Keratinocyte (primary cell): ENCODE data around the gene CDH13. TPM values are rescaled to one million over a fixed set of nuclear protein-coding genes. Genes with fewer than 3 reads are reported as not detected.

ENCODE experiments used
- DNase-seq: peaks from one replicate; pipeline ENCODE4 v3.0.0-alpha.2; 2011; ENCODE audit warnings: low read depth, missing footprints, low spot score
- FAIRE-seq: peaks from 2 replicates; lab custom pipeline; 2011; peaks lifted over from hg19 to GRCh38; lab: Jason Lieb, UNC
- H2AFZ ChIP-seq: 2 replicates; pipeline ENCODE4 v1.6.0; 2012; ENCODE audit warnings: low read length, control low read depth, inconsistent platforms; ENCODE audit not compliant: control insufficient read depth
- H3K27ac ChIP-seq: 2 replicates; pipeline ENCODE4 v1.5.1; 2011; ENCODE audit warnings: low read length; ENCODE audit not compliant: control insufficient read depth, insufficient read depth
- H3K27me3 ChIP-seq: 3 replicates; pipeline ENCODE4 v1.6.0; 2011; ENCODE audit warnings: low read length; ENCODE audit not compliant: control insufficient read depth, insufficient read depth; ENCODE audit errors: extremely low read depth
- H3K36me3 ChIP-seq, 2 experiments: 2 replicates in 1 of 2; 3 replicates in 1 of 2; pipeline ENCODE4 v1.5.1; 2011; ENCODE audit warnings: low read length in 2 of 2, mild to moderate bottlenecking in 1 of 2; ENCODE audit not compliant: control insufficient read depth in 2 of 2, insufficient read depth in 2 of 2; ENCODE audit errors: extremely low read depth in 1 of 2
- H3K4me1 ChIP-seq: 3 replicates; pipeline ENCODE4 v1.5.1; 2011; ENCODE audit warnings: low read length; ENCODE audit not compliant: control insufficient read depth, insufficient read depth; ENCODE audit errors: extremely low read depth
- H3K4me2 ChIP-seq: 3 replicates; pipeline ENCODE4 v1.6.0; 2011; ENCODE audit warnings: low read depth, low read length; ENCODE audit not compliant: control insufficient read depth, insufficient read depth; ENCODE audit errors: extremely low read depth
- H3K4me3 ChIP-seq, 3 experiments: fragments of 200-600 bp in 1 of 3; sonication (generic) in 1 of 3; 2 replicates in 2 of 3; 3 replicates in 1 of 3; pipeline ENCODE4 v1.5.1; 2011 to 2016; ENCODE audit warnings: low read length in 3 of 3, mild to moderate bottlenecking in 3 of 3, control low read depth in 2 of 3, inconsistent platforms in 1 of 3, low read depth in 1 of 3, mixed read lengths in 1 of 3, mixed run types in 1 of 3, moderate library complexity in 1 of 3; ENCODE audit not compliant: control insufficient read depth in 2 of 3, insufficient read depth in 2 of 3; ENCODE audit errors: extremely low read depth in 1 of 3
- H3K79me2 ChIP-seq: 2 replicates; pipeline ENCODE4 v1.6.0; 2012; ENCODE audit warnings: low read length; ENCODE audit not compliant: control insufficient read depth, insufficient read depth
- H3K9ac ChIP-seq: 3 replicates; pipeline ENCODE4 v1.6.0; 2011; ENCODE audit warnings: low read length; ENCODE audit not compliant: control insufficient read depth, insufficient read depth; ENCODE audit errors: extremely low read depth
- H3K9me1 ChIP-seq: 3 replicates; pipeline ENCODE4 v1.6.0; 2011; ENCODE audit warnings: low read length; ENCODE audit not compliant: control insufficient read depth, insufficient read depth; ENCODE audit errors: extremely low read depth
- H3K9me3 ChIP-seq: 2 replicates; pipeline ENCODE4 v1.5.1; 2012; ENCODE audit warnings: low read depth, low read length; ENCODE audit not compliant: control insufficient read depth
- H4K20me1 ChIP-seq: 3 replicates; pipeline ENCODE4 v1.6.0; 2011; ENCODE audit warnings: low read length; ENCODE audit not compliant: control insufficient read depth, insufficient read depth; ENCODE audit errors: extremely low read depth
- CTCF ChIP-seq, 3 experiments: IDR thresholded peaks in 1 of 3; conservative IDR thresholded peaks in 1 of 3; optimal IDR thresholded peaks in 1 of 3; 2 replicates in 2 of 3; 3 replicates in 1 of 3; pipeline versions ENCODE3 to v1.5.1; 2011; ENCODE audit warnings: low read length in 3 of 3, mild to moderate bottlenecking in 3 of 3, moderate library complexity in 2 of 3, control low read depth in 1 of 3, inconsistent platforms in 1 of 3; ENCODE audit not compliant: insufficient read depth in 2 of 3; ENCODE audit errors: extremely low read depth in 1 of 3
- EZH2 ChIP-seq: IDR thresholded peaks from one replicate; pipeline ENCODE4 v1.6.1; 2012; ENCODE audit warnings: inconsistent platforms, mild to moderate bottlenecking, low read length, moderate library complexity
- dilution Hi-C: fragments of 300-500 bp; cut with MboI; formaldehyde crosslinking; loops from one replicate; pipeline ENCODE4 v1.7.0; 2020; ENCODE audit warnings: low sequenced_read_pairs; ENCODE audit not compliant: extremely low pct_ligation_motif_present
- polyA plus RNA-seq, 5 experiments: library from polyadenylated mRNA; depleted of rRNA in 3 of 5; stranded (reverse) in 3 of 5; stranded (forward) in 1 of 5; unstranded in 1 of 5; fragments of >200 nt; gene quantifications; 1 replicate in 1 of 5; 2 replicates in 3 of 5; 3 replicates in 1 of 5; pipeline versions ENCODE4 v1.2.1 to v1.2.3, GENCODE V29; 2011 to 2012; ENCODE audit warnings: missing spikeins in 2 of 5, low read depth in 1 of 5, low replicate concordance in 1 of 5

The CDH13 gene
- polyA plus RNA-seq, 1 donor (not counting 4 experiments of a cell fraction or from before 2014, with no cell fraction given), result 111 TPM

DNA sequence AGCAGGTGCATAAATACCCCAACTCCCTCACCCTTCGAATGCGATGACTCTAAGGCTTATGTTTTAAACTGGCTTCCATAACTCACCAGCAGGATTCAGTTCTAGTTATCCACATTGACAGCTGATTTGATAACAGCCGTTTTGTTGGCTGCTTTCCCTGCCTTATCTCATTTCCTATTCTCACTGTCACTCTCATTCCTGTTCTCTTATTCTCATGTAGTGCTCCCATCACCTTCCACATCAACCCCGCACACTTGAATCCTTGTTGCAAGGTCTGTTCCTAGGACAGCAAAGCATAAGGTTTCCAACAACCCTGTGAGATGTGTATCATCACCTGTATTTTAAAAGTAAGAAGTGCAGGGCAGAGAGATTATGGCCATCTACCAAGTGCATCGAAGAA is 344.4 kb downstream of the CDH13 start:
- H2AFZ ChIP-seq, result no peak overlapping the region
- no peaks in the 10 kb centered on the region for H3K9me1 ChIP-seq
- H3K9ac ChIP-seq, result no peak overlapping the region
- peaks cover 2% of the 10 kb centered on the region for H3K79me2 ChIP-seq
- no peak overlapping the region for H3K4me2 ChIP-seq
- no peaks in the 10 kb centered on the region for H3K27me3 ChIP-seq
- no peaks in the 10 kb centered on the region for H4K20me1 ChIP-seq
- dilution Hi-C loops, result no loop called here
- H3K27ac ChIP-seq, result no peak overlapping the region
- H3K36me3 ChIP-seq, result peaks cover 0 to 1% of the 10 kb centered on the region in 2 experiments
- DNase-seq, result no peak
- FAIRE-seq, result no peak
- no peaks in the 10 kb centered on the region for H3K9me3 ChIP-seq
- no peak for TF ChIP-seq EZH2
- TF ChIP-seq CTCF (optimal IDR thresholded peaks at IDR 0.05 in 1 of 3, IDR thresholded peaks at IDR 0.05 in 1 of 3, conservative IDR thresholded peaks at IDR 0.05 in 1 of 3; ENCODE audit: extremely low read depth in 1 of 3, insufficient read depth in 2 of 3, low read length in 3 of 3), result no peak
- H3K4me3 ChIP-seq, result no peak overlapping the region
- no peaks in the 10 kb centered on the region for H3K4me1 ChIP-seq

GRCh38 chr16:82972331-82972919 is 345.7 kb downstream of the CDH13 start:
- H3K9me1 ChIP-seq, result no peaks in the 10 kb centered on the region
- FAIRE-seq, result no peak
- H3K4me3 ChIP-seq, result no peak overlapping the region
- peaks cover 2% of the 10 kb centered on the region for H3K79me2 ChIP-seq
- H4K20me1 ChIP-seq, result no peaks in the 10 kb centered on the region
- H3K9ac ChIP-seq, result no peak overlapping the region
- H3K27me3 ChIP-seq, result no peaks in the 10 kb centered on the region
- no peak overlapping the region for H2AFZ ChIP-seq
- no peak for DNase-seq
- H3K4me1 ChIP-seq, result no peaks in the 10 kb centered on the region
- TF ChIP-seq EZH2 (no peak), CTCF (optimal IDR thresholded peaks at IDR 0.05 in 1 of 3, IDR thresholded peaks at IDR 0.05 in 1 of 3, conservative IDR thresholded peaks at IDR 0.05 in 1 of 3; ENCODE audit: extremely low read depth in 1 of 3, insufficient read depth in 2 of 3, low read length in 3 of 3) (no peak)
- no peak overlapping the region for H3K4me2 ChIP-seq
- H3K9me3 ChIP-seq, result no peaks in the 10 kb centered on the region
- peaks cover 0 to 1% of the 10 kb centered on the region in 2 experiments for H3K36me3 ChIP-seq
- H3K27ac ChIP-seq, result no peak overlapping the region
- dilution Hi-C loops, result no loop called here
